Measurements from ENCODE around the gene ZNF407. TPM values are rescaled to one million over a fixed set of nuclear protein-coding genes. Genes with fewer than 3 reads are reported as not detected.

ZNF407 gene
- total RNA-seq, 6 experiments from 2014 or later, result 4.3 to 8.0 (median 5.7) TPM

DNA sequence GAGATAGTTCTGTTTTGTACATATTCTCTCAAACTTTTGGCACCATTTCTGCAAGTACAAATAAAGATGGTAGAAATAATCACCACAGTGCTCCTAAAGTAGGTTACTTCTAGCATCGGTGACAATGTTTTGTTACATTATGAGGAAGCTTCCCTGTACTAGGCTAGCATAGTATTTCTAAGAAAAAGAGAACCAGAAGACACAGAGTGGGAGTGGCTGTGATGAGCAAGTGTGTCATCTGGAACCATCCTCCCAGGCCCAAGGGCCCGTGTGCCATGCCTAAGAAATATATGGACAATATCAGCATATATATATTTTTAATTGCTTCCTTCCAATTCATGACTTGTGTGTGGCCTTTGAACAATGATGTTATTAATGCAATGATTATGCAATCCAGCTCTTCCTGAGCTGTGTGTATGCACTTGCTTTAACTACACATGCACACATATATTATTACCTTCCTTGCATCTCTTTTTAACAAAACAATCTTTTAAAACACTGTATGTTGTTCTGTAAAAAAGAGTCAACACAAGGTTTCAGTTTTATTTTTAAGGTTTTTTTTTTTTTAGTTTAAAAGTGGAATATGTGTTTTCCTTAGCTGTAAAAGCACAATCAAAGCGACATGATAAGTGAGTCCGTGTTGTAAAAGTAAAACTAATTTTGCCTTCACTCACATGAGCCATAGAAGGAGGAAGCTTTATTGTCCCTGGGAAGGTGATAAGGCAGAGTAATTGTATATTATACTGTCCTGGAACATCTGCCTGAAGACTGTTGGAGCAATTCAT is 303.9 kb downstream of the ZNF407 start:
- Histone ChIP-seq H3K36me3 (no peaks in the 10 kb centered on the region), H3K4me3 (no peak overlapping the region), H3K9me3 (no peaks in the 10 kb centered on the region), H3K27me3 (no peaks in the 10 kb centered on the region), H3K4me1 (no peaks in the 10 kb centered on the region), H3K27ac (no peak overlapping the region)
- intact Hi-C loops (cut with DNase I), result no loop called here
- TF ChIP-seq POLR2A (IDR thresholded peaks at IDR 0.05), result no peak
- TF ChIP-seq, protein P1, sequence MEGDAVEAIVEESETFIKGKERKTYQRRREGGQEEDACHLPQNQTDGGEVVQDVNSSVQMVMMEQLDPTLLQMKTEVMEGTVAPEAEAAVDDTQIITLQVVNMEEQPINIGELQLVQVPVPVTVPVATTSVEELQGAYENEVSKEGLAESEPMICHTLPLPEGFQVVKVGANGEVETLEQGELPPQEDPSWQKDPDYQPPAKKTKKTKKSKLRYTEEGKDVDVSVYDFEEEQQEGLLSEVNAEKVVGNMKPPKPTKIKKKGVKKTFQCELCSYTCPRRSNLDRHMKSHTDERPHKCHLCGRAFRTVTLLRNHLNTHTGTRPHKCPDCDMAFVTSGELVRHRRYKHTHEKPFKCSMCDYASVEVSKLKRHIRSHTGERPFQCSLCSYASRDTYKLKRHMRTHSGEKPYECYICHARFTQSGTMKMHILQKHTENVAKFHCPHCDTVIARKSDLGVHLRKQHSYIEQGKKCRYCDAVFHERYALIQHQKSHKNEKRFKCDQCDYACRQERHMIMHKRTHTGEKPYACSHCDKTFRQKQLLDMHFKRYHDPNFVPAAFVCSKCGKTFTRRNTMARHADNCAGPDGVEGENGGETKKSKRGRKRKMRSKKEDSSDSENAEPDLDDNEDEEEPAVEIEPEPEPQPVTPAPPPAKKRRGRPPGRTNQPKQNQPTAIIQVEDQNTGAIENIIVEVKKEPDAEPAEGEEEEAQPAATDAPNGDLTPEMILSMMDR (IDR thresholded peaks at IDR 0.05), result no peak
- no peak for DNase-seq
- ATAC-seq, result peak in 1 of 4 donors; percentile 54
- 78% methylated on average over 4 of the region's 4 CpGs for WGBS (ENCODE audit: insufficient coverage, low coverage, low lambda C conversion rate, missing lambda C conversion rate)

DNA sequence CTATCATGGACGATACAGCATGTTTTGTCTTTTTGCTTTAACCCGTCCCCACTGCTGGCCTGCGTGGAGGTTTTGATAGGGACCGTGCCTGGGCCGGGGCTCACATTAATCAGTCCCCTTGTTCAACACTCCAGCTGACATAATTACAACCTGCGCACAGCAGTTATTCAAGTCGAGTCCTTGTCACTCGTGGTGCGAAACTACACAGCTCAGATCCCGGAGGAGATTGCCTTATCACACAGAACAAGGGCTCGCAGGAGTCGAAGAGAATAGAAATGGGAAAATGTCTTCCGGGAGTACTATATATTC is 304.4 kb downstream of the ZNF407 start:
- Histone ChIP-seq H3K27ac (no peak overlapping the region), H3K4me3 (no peak overlapping the region), H3K9me3 (no peaks in the 10 kb centered on the region), H3K27me3 (no peaks in the 10 kb centered on the region), H3K4me1 (no peaks in the 10 kb centered on the region), H3K36me3 (no peaks in the 10 kb centered on the region)
- DNase-seq (no peak), ATAC-seq (no peak)
- TF ChIP-seq, protein P1 (IDR thresholded peaks at IDR 0.05), result no peak
- no peak for TF ChIP-seq POLR2A (IDR thresholded peaks at IDR 0.05)
- intact Hi-C loops (cut with DNase I), result no loop called here
- WGBS (ENCODE audit: insufficient coverage, low coverage, low lambda C conversion rate, missing lambda C conversion rate), result 93% methylated on average over 13 of the region's 13 CpGs

DNA sequence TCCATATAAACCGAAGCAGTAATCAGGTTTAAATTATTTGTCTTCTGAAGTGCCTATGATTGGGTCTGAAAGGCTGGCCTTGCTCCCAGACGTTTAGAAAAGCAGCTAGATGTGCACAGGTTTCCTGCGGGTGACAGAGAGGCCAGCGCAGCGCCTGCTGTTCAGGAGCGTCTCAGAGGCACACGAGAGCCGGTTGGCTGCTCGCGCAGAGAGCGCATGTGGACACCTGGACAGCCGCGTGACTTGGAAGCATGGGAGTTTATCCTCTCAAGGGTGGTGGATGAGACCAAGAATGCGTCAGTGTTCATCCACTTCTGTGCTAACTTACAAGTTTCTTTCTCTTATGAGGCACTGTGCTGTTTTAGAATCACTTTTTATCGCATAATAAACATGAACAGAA is 307.6 kb downstream of the ZNF407 start:
- Histone ChIP-seq H3K4me3 (no peak overlapping the region), H3K4me1 (no peaks in the 10 kb centered on the region), H3K27me3 (no peaks in the 10 kb centered on the region), H3K27ac (no peak overlapping the region), H3K9me3 (no peaks in the 10 kb centered on the region), H3K36me3 (no peaks in the 10 kb centered on the region)
- 90% methylated on average over 15 of the region's 15 CpGs for WGBS (ENCODE audit: insufficient coverage, low coverage, low lambda C conversion rate, missing lambda C conversion rate)
- intact Hi-C loops (cut with DNase I), result no loop called here
- no peak for TF ChIP-seq POLR2A (IDR thresholded peaks at IDR 0.05)
- TF ChIP-seq, protein P1 (IDR thresholded peaks at IDR 0.05), result no peak
- no peak for DNase-seq
- ATAC-seq, result no peak

DNA sequence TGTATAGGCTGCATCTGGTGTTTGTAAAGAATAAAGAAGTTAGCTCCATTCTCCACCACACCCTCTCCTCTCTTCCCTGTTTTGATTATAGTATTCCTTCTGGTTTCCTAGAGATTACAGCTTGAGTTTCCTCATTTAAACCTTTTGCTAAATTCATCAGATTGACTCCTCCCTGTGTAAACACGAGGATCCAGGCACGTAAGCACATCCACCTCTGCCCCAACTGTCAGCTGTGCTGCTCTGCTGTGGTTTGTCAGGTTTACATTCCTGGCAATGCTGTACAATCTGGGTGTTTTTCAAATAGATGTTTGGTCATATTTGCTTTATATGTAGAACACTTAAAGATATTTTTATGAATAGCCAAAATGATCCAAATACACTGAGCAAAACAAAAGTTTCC is 308.5 kb downstream of the ZNF407 start:
- Histone ChIP-seq H3K9me3 (no peaks in the 10 kb centered on the region), H3K27me3 (no peaks in the 10 kb centered on the region), H3K4me1 (no peaks in the 10 kb centered on the region), H3K27ac (no peak overlapping the region), H3K4me3 (no peak overlapping the region), H3K36me3 (no peaks in the 10 kb centered on the region)
- intact Hi-C loops (cut with DNase I), result no loop called here
- TF ChIP-seq, protein P1 (IDR thresholded peaks at IDR 0.05), result no peak
- no peak for TF ChIP-seq POLR2A (IDR thresholded peaks at IDR 0.05)
- no peak for DNase-seq
- WGBS (ENCODE audit: insufficient coverage, low coverage, low lambda C conversion rate, missing lambda C conversion rate), result 75% methylated on average over 2 of the region's 2 CpGs
- ATAC-seq, result no peak
